Activated naive CD8-positive, alpha-beta T cell (primary cell): ENCODE data around the gene HPCAL1.

Experiments
- H3K27ac Mint-ChIP-seq: one replicate; pipeline ENCODE4 v1.8.0; 2021; ENCODE audit warnings: mixed read lengths
- H3K27me3 Mint-ChIP-seq: one replicate; pipeline ENCODE4 v1.8.0; 2021; ENCODE audit warnings: mixed read lengths
- H3K36me3 Mint-ChIP-seq: one replicate; pipeline ENCODE4 v1.8.0; 2021; ENCODE audit warnings: mixed read lengths
- H3K4me1 Mint-ChIP-seq: one replicate; pipeline ENCODE4 v1.8.0; 2021; ENCODE audit warnings: low read depth, mixed read lengths
- H3K4me3 Mint-ChIP-seq: one replicate; pipeline ENCODE4 v1.8.0; 2021; ENCODE audit warnings: mild to moderate bottlenecking, mixed read lengths
- H3K9me3 Mint-ChIP-seq: one replicate; pipeline ENCODE4 v1.8.0; 2021; ENCODE audit warnings: low read depth, mixed read lengths

The HPCAL1 gene

DNA sequence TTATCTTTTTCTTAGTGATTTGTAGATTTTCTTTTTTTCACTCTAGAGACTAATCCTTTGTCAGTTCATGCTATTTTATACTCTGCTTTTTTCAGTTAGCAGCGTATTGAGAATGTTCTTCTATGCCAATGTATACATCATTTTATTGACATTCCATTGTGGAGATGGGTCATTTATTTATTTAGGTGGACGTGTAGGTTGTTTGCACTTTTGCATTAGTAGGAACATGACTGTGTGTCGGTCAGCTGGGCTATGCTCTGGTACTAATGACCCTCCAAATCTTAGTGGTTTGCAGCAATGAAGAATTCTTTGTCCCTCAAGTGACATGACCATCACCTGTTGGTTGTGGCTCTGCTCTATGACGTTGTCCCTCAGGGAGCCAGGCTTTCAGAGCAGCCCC, 33.6 kb downstream of the HPCAL1 start:
- H3K9me3 Mint-ChIP-seq = no peaks in the 10 kb centered on the region
- no peak overlapping the region for H3K4me3 Mint-ChIP-seq
- peaks cover 78% of the 10 kb centered on the region for H3K4me1 Mint-ChIP-seq
- no peaks in the 10 kb centered on the region for H3K27me3 Mint-ChIP-seq
- peaks cover 10% of the 10 kb centered on the region for H3K36me3 Mint-ChIP-seq
- no peak overlapping the region for H3K27ac Mint-ChIP-seq

GRCh38 chr2:10337449-10338269, 35.0 kb downstream of the HPCAL1 start:
- H3K9me3 Mint-ChIP-seq = no peaks in the 10 kb centered on the region
- H3K36me3 Mint-ChIP-seq = peaks cover 11% of the 10 kb centered on the region
- H3K27ac Mint-ChIP-seq = no peak overlapping the region
- no peaks in the 10 kb centered on the region for H3K27me3 Mint-ChIP-seq
- H3K4me3 Mint-ChIP-seq = no peak overlapping the region
- peaks cover 71% of the 10 kb centered on the region for H3K4me1 Mint-ChIP-seq

GRCh38 chr2:10338270-10339188, 35.8 kb downstream of the HPCAL1 start:
- no peaks in the 10 kb centered on the region for H3K27me3 Mint-ChIP-seq

DNA sequence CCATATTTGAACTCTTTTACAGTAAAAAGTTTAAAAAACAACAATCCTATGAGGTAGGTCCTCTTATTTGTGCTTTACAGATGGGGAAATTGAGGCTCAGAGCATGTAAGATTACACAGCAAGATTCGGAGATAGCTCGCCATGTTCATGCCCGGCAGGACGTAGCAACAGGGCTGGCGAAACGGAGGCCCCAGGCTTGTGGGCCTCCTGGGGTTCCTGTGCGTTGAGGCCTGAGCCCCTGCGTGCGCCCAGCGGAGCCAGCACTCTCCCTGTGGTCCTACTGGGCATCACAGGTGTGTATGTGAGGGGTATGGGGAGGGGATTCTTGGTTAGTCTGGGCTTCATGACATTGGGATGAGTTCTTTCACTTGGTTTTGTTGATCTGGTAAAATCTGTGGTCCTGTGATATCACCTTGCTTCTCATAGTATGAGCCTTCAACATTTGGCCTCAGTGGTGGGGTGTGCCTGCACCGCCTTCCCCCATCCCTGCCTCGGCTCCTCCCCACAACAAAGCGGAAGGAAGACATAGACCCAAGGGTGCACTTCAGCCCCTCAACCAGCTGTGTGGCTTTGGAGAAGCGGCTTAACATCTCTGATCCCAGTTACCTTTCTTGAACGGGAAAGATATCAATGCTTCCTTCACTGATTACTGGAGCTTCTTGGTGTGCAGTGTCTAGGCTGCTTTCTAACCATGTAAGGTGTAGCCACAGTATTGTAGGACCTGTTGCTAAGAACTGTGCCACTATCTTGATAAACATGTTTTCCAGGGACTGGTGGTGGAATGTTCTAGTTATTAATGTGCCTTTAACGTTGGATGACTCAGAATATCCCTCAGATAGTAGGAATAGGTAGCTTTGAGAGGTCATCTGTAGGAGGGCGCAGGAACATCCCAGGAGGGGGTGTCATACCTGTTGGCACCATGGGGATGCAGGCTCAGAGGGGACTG, 37.2 kb downstream of the HPCAL1 start:
- Mint-ChIP-seq H3K4me1 (peaks cover 73% of the 10 kb centered on the region), H3K36me3 (peaks cover 11% of the 10 kb centered on the region), H3K27me3 (no peaks in the 10 kb centered on the region), H3K9me3 (no peaks in the 10 kb centered on the region), H3K27ac (peak overlapping the region; percentile 72), H3K4me3 (peak overlapping the region; percentile 42)

More at GRCh38 chr2:10338270-10339188, 35.8 kb downstream of the HPCAL1 start:
- Mint-ChIP-seq H3K4me3 (no peak overlapping the region), H3K36me3 (peaks cover 11% of the 10 kb centered on the region), H3K9me3 (no peaks in the 10 kb centered on the region), H3K27ac (peak overlapping the region; percentile 64), H3K4me1 (peaks cover 70% of the 10 kb centered on the region)

DNA sequence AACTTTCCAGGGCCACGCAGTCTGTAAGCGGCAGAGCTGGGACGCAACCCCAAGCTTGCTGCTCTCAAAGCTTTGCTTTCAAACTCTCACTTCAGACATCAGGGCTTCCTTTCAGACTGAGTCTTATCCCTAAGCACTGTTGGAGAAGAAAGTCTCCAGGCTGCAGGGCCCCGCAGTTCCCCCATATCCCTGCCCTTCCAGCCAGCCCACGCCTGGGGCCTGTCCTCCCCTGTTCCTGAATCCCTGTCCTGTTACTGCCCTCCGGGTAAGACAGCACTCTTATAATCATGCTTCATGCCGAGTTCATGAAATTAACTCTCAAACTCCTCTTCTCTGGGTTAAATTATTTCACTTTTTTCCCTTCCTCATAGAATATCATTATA, 37.9 kb downstream of the HPCAL1 start:
- Mint-ChIP-seq H3K27ac (no peak overlapping the region), H3K9me3 (no peaks in the 10 kb centered on the region), H3K4me3 (no peak overlapping the region), H3K27me3 (no peaks in the 10 kb centered on the region), H3K36me3 (peaks cover 9% of the 10 kb centered on the region), H3K4me1 (peaks cover 72% of the 10 kb centered on the region)

DNA sequence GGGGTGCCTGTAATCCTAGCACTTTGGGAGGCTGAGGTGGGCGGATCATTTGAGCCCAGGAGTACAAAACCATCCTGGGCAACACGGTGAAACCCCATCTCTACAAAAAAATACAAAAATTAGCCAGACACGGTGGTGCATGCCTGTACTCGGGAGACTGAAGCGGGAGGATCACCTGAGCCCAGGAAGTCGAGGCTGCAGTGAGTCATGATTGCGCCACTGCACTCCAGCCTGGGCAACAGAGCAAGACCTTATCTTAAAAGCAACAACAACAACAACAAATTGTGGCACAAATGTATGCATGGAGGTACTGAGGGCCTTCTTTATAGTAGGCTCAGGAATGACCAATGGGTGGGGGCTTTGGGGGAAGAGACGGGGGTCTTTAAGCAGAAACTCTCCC, 38.5 kb downstream of the HPCAL1 start:
- Mint-ChIP-seq H3K4me1 (peaks cover 75% of the 10 kb centered on the region), H3K9me3 (no peaks in the 10 kb centered on the region), H3K27ac (no peak overlapping the region), H3K4me3 (no peak overlapping the region), H3K27me3 (no peaks in the 10 kb centered on the region), H3K36me3 (peaks cover 8% of the 10 kb centered on the region)

- no peaks in the 10 kb centered on the region for H3K27me3 Mint-ChIP-seq
- no peak overlapping the region for H3K27ac Mint-ChIP-seq
- peaks cover 81% of the 10 kb centered on the region for H3K4me1 Mint-ChIP-seq
- H3K9me3 Mint-ChIP-seq = no peaks in the 10 kb centered on the region
- no peak overlapping the region for H3K4me3 Mint-ChIP-seq
- peaks cover 8% of the 10 kb centered on the region for H3K36me3 Mint-ChIP-seq
These were observed 39.7 kb downstream of the HPCAL1 start for GRCh38 chr2:10342245-10342951.

GRCh38 chr2:10343191-10343590, 40.5 kb downstream of the HPCAL1 start:
- Mint-ChIP-seq H3K9me3 (no peaks in the 10 kb centered on the region), H3K27me3 (no peaks in the 10 kb centered on the region), H3K4me3 (no peak overlapping the region), H3K4me1 (peaks cover 78% of the 10 kb centered on the region), H3K36me3 (peaks cover 8% of the 10 kb centered on the region), H3K27ac (peak overlapping the region; percentile 3)

GRCh38 chr2:10343658-10344057, 41.0 kb downstream of the HPCAL1 start:
- Mint-ChIP-seq H3K9me3 (no peaks in the 10 kb centered on the region), H3K27me3 (no peaks in the 10 kb centered on the region), H3K27ac (peak overlapping the region; percentile 3), H3K4me3 (no peak overlapping the region), H3K4me1 (peaks cover 74% of the 10 kb centered on the region), H3K36me3 (peaks cover 8% of the 10 kb centered on the region)

DNA sequence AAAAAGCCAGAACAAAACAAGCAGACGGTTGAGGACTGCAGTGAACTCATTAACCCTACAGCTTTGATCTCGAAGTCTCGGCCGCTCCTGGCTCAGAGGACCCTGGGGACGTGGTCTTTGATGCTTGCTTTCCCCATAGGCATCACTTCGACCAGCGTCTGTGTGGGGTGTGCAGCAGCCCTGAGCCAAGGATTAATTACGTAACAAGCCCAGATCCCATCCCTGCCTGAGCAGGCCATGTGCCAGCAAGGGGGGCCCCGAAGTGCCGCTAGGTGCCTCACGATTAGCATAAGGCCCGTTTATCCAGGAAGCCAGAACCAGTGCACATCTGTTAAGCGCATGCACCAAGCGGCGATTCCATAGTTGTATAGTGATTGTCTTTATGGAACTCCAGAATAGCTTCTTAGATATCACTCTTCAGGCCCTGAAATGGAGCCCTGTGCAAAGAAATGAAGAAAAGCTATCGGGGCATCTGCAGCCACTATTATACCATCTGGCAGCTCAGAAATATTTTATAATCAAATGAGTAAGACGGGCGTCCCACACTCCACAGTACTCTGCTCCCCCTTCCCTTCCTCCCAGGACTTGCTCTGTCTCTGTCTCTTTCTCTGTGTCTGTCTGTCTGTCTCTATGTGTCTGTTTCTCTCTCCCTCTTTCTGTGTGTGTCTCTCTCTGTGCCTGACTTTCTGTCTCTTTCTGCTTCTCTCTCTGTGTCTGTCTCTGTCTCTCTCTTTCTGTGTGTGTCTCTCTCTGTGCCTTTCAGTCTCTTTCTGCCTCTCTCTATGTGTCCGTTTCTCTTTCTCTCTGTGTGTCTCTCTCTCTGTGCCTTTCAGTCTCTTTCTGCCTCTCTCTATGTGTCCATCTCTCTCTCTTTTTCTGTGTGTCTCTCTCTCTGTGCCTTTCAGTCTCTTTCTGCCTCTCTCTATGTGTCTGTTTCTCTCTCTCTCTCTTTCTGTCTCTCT, 41.7 kb downstream of the HPCAL1 start:
- H3K4me3 Mint-ChIP-seq = no peak overlapping the region
- peaks cover 6% of the 10 kb centered on the region for H3K36me3 Mint-ChIP-seq
- no peaks in the 10 kb centered on the region for H3K9me3 Mint-ChIP-seq
- peaks cover 76% of the 10 kb centered on the region for H3K4me1 Mint-ChIP-seq
- H3K27ac Mint-ChIP-seq = peak overlapping the region; percentile 62
- no peaks in the 10 kb centered on the region for H3K27me3 Mint-ChIP-seq

DNA sequence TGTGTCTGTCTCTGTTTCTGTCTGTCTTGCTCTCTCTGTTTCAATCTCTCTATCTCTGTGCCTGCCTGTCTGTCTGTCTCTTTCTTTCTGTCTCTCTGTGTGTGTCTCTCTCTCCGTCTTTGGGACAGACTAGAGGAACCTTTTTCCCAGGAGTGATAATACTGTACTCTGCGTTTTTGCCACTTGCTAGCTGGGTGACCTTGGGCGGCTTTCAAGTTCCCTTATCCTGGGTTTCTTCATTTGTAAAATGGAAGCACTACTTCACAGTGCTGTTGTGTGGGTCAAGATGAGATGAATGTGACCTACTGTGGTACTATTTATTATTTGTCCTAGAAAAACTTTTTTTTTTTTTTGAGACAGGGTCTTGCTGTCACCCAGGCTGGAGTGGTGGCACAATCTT, 42.4 kb downstream of the HPCAL1 start:
- Mint-ChIP-seq H3K36me3 (peaks cover 3% of the 10 kb centered on the region), H3K9me3 (no peaks in the 10 kb centered on the region), H3K27me3 (no peaks in the 10 kb centered on the region), H3K4me3 (no peak overlapping the region), H3K27ac (peak overlapping the region; percentile 62), H3K4me1 (peaks cover 74% of the 10 kb centered on the region)

DNA sequence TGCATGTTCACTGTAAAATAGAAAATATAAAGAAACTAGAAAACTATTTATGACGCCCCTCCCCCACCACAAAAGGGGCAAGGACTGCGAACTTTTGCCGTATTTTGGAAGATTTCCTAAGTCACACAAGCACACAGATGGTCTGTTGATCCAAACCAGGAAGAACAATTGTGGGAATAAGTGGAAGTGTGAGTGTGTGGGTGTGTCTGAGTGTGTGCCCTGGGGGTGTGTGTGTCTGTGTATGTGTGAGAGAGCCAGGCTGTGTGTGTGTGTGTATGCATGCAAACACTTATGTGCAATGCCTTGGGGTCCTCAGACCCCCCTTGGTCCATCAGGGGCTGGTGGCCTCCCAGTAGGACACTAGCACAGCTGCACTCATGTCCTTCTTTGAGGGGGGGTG, 43.1 kb downstream of the HPCAL1 start:
- H3K9me3 Mint-ChIP-seq = no peaks in the 10 kb centered on the region
- H3K27me3 Mint-ChIP-seq = no peaks in the 10 kb centered on the region
- H3K27ac Mint-ChIP-seq = no peak overlapping the region
- H3K36me3 Mint-ChIP-seq = peaks cover 3% of the 10 kb centered on the region
- peaks cover 74% of the 10 kb centered on the region for H3K4me1 Mint-ChIP-seq
- H3K4me3 Mint-ChIP-seq = no peak overlapping the region

DNA sequence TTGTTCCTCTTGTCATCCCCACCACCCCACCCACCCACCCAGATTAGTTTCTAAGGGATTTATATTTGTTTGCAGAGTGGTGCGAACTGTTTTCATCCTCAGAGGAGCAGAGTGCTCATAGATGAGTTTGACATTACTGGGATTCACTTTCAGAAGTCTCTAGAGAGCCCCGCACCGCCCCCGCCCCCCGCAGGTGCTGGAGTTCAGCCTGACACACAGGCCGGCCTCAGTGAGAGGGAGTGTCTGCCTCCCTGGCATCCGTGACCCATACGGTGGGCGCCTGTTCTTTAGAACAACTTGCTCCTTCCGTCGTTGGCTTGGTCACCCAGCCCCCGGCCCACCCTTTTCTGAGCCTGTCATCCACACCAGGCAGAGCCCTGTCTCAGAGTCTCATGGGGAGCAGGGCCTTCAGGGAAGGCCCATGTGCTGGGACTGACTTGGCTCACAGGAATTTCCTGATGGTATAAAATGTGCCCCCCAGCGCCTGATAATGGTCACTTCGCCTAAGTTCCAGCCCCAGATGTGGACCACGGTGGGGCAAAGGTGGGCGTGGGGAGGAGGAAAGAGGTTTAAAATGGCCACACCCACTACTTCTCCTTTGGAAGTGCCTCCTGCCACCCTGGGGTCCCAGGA, 44.3 kb downstream of the HPCAL1 start:
- H3K4me1 Mint-ChIP-seq = peaks cover 72% of the 10 kb centered on the region
- H3K36me3 Mint-ChIP-seq = peaks cover 3% of the 10 kb centered on the region
- H3K27ac Mint-ChIP-seq = no peak overlapping the region
- H3K4me3 Mint-ChIP-seq = no peak overlapping the region
- no peaks in the 10 kb centered on the region for H3K27me3 Mint-ChIP-seq
- H3K9me3 Mint-ChIP-seq = no peaks in the 10 kb centered on the region
